Bronchial smooth muscle cell (primary cell): ENCODE results near the gene ZNF562. TPM values are rescaled to one million over a fixed set of nuclear protein-coding genes. Genes with fewer than 3 reads are reported as not detected.

Experiments
- total RNA-seq: library from RNA; depleted of rRNA; stranded (reverse); fragments of >200 nt; gene quantifications from 2 replicates; pipeline ENCODE4 v1.2.1, GENCODE V29; 2014

ZNF562 gene
- total RNA-seq, result 12.6 and 28.4 TPM in 2 replicates

GRCh38 chr19:9674663-9675357 is at the start of gene ZNF562:
Gene ZNF562 (minus strand): TSS chr19:9675100. CDS start chr19:9660744, 14,356 bp downstream.

DNA sequence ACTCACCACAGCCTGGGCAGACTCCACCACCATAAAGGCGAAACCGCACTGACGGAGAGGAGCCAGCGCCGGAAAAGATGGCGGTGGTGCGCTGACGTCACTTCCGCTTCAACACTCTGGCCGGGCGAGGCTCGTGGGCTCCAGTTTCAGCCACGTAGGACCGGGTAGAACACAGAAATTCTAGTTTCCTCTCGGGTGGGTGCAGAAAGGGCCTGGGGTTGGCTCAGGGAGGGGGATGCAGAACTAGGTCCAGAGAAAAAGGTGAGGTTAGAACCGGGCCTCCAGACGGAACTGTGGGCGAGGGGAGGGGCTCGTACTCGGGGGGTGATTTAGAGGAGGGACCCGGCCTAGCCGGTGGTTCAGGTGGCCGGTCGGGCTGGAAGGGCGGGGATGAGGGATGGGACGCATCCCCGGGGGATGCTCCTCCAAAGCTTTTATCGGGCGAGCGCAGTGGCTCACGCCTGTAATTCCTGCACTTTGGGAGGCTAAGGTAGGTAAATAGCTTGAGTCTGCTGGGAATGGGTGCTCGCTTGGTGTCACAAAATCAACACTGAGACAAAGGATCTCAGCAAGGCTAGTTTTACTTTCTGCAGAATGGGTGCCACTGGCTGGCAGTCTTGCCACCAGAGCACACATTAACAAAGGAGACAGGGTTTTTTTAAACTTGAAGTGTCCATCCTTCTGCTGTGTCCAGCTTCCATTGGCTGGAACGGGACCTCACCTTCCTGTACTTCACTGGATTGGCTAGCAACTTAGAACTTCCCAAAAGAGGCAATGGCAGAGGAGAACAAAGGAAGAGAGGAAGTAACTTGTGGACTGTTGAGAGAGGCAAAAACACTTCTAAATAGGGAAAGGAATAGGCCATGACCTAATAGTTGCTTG is 53.5 kb downstream of the ZNF562 start, which contains the start of gene ZNF561:
ZNF561 (minus strand) TSS at position 77 of the 882 bp plus-strand sequence. CDS start 1,776 bp downstream, outside the sequence.

Other genes with a start within 250 kb of the ZNF562 start
- 8.2 and 9.3 TPM in 2 replicates for gene ZNF266, start 239.5 kb downstream of the ZNF562 start, total RNA-seq
- 0.79 and 1.2 TPM in 2 replicates for gene ZNF560, start 176.5 kb downstream of the ZNF562 start, total RNA-seq
- gene ZNF426, start 136.5 kb downstream of the ZNF562 start, total RNA-seq, result 22.4 and 23.5 TPM in 2 replicates
- 24.0 and 33.1 TPM in 2 replicates for gene ZNF121, start 90.6 kb downstream of the ZNF562 start, total RNA-seq
- 43.0 and 68.2 TPM in 2 replicates for gene ZNF561, start 53.9 kb downstream of the ZNF562 start, total RNA-seq
- 17.0 and 18.5 TPM in 2 replicates for gene ZNF846, start 93.6 kb upstream of the ZNF562 start, total RNA-seq
- gene FBXL12, start 144.0 kb upstream of the ZNF562 start, total RNA-seq, result 13.1 and 13.6 TPM in 2 replicates
- 222 and 285 TPM in 2 replicates for gene UBL5, start 152.8 kb upstream of the ZNF562 start, total RNA-seq
- 79.8 and 95.5 TPM in 2 replicates for gene PIN1, start 160.2 kb upstream of the ZNF562 start, total RNA-seq